Cortex of kidney (tissue), 1 donor: Measurements from ENCODE around the gene TBC1D26.
"Not testable (repeated sequence)": the region's sequence is repeated elsewhere in the genome, so short reads cannot be mapped to it uniquely, and the experiment has no call there.

ENCODE experiments used
- DNase-seq: peaks from one replicate; lab custom pipeline; 2025; lab: John Stamatoyannopoulos, UW

TBC1D26 gene

GRCh38 chr17:15744074-15744676, 12.1 kb downstream of the TBC1D26 start:
- DNase-seq = no peak

- DNase-seq = no peak
Observed at GRCh38 chr17:15744885-15745284, 12.8 kb downstream of the TBC1D26 start.

- not testable (repeated sequence) for DNase-seq
Observed at GRCh38 chr17:15749403-15749802, 17.3 kb downstream of the TBC1D26 start.

GRCh38 chr17:15768865-15769533, 36.9 kb downstream of the TBC1D26 start:
- not testable (repeated sequence) for DNase-seq

- DNase-seq = not testable (repeated sequence)
Observed at GRCh38 chr17:15770679-15771078, 38.6 kb downstream of the TBC1D26 start.

GRCh38 chr17:15776871-15777270, 44.8 kb downstream of the TBC1D26 start:
- DNase-seq = no peak

GRCh38 chr17:15777297-15777696, 45.2 kb downstream of the TBC1D26 start:
- no peak for DNase-seq

GRCh38 chr17:15777717-15778116, 45.6 kb downstream of the TBC1D26 start:
- no peak for DNase-seq

GRCh38 chr17:15779119-15779518, 47.0 kb downstream of the TBC1D26 start:
- no peak for DNase-seq

GRCh38 chr17:15780188-15780587, 48.1 kb downstream of the TBC1D26 start:
- DNase-seq = no peak

- DNase-seq = no peak
Observed at GRCh38 chr17:15782866-15783265, 50.8 kb downstream of the TBC1D26 start.

GRCh38 chr17:15783461-15783860, 51.4 kb downstream of the TBC1D26 start:
- no peak for DNase-seq

GRCh38 chr17:15784351-15784750, 52.3 kb downstream of the TBC1D26 start:
- not testable (repeated sequence) for DNase-seq

- DNase-seq = not testable (repeated sequence)
Observed at GRCh38 chr17:15787363-15788075, 55.4 kb downstream of the TBC1D26 start.

- not testable (repeated sequence) for DNase-seq
Observed at GRCh38 chr17:15788365-15788764, 56.3 kb downstream of the TBC1D26 start.
